ENCODE results near the gene SLC12A6.

The SLC12A6 gene

DNA sequence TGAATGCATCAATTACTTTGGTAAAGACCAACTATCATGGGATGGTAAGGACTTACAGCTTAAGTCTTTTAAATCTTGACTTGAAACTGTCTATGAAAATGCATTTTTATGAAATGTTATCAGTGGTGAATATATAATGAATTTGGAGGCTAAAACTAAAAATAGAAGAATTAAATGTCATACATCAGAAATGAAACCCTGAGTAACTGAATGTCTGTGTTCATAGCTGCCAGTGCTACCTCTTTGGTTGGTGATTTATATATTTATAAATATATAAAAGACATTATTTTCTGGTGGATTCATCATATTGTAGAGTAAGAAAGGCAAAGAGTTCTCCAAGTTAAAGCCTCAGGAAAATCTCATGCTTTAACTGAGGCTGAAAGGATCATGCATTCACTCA lies 12.2 kb downstream of the SLC12A6 start:
- no peaks in the 10 kb centered on the region for H3K36me3 ChIP-seq (ENCODE audit: control insufficient read depth in 2 of 2, insufficient read depth in 1 of 2, low read length in 2 of 2)
- H3K4me1 ChIP-seq (ENCODE audit: control insufficient read depth, insufficient read depth, low read length): no peaks in the 10 kb centered on the region
- TF ChIP-seq ZNF654 (tag by site-specific recombination; IDR thresholded peaks at IDR 0.05; ENCODE audit: low read depth) (no peak), MZF1 (tag by site-specific recombination; IDR thresholded peaks at IDR 0.05; ENCODE audit: borderline replicate concordance) (no peak), ZNF549 (tag by site-specific recombination; IDR thresholded peaks at IDR 0.05) (no peak)
- no peak overlapping the region for H3K27ac ChIP-seq (ENCODE audit: extremely low read depth, low read depth, low read length)
- no peaks in the 10 kb centered on the region for H3K9me3 ChIP-seq (ENCODE audit: control insufficient read depth, insufficient read depth, low read depth, low read length)
- CTCF ChIA-PET: interaction anchor here (0.6 kb wide), 1 partner anchor 620 kb away, joined by 3 read pairs; no protein-coding TSS in a partner anchor
- POLR2A ChIA-PET: no interaction called here
- no peak overlapping the region for H3K4me3 ChIP-seq (ENCODE audit: low read depth, low read length)

DNA sequence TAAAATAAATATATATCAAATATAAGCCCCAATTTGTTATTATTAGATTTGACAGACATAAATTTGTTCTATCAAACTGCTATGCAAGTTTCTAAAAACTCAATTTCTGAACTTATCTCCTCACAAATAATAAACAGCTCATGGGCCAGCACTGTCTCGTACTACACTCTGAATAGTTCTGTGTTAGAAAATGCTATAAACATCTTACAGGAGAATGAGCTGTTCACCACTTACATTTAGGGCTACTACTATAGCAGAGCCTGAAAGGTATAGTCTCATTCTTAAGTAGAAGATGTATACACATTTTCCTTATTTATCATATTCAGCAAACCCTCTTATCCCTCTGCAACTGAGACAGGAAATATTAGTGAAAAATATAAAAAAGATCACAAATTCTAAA lies 12.6 kb downstream of the SLC12A6 start:
- ChIA-PET POLR2A (no interaction called here), CTCF (interaction anchor here (0.6 kb wide), 1 partner anchor 620 kb away, joined by 3 read pairs; no protein-coding TSS in a partner anchor)
- Histone ChIP-seq H3K4me3 (ENCODE audit: low read depth, low read length) (no peak overlapping the region), H3K9me3 (ENCODE audit: control insufficient read depth, insufficient read depth, low read depth, low read length) (no peaks in the 10 kb centered on the region), H3K36me3 (ENCODE audit: control insufficient read depth in 2 of 2, insufficient read depth in 1 of 2, low read length in 2 of 2) (no peaks in the 10 kb centered on the region), H3K4me1 (ENCODE audit: control insufficient read depth, insufficient read depth, low read length) (no peaks in the 10 kb centered on the region), H3K27ac (ENCODE audit: extremely low read depth, low read depth, low read length) (no peak overlapping the region)
- TF ChIP-seq ZNF701 (tag by site-specific recombination; IDR thresholded peaks at IDR 0.05): no peak
- no peak for TF ChIP-seq IKZF3 (tag by site-specific recombination; IDR thresholded peaks at IDR 0.05)
- TF ChIP-seq ZNF768 (tag by site-specific recombination; IDR thresholded peaks at IDR 0.05): no peak
- no peak for TF ChIP-seq ZNF112 (tag by site-specific recombination; IDR thresholded peaks at IDR 0.05)
- no peak for TF ChIP-seq HOXD13 (CRISPR knock-in tag; IDR thresholded peaks at IDR 0.05; ENCODE audit: borderline replicate concordance)
- no peak for TF ChIP-seq SP7 (tag by site-specific recombination; IDR thresholded peaks at IDR 0.05)
- TF ChIP-seq, protein P1, sequence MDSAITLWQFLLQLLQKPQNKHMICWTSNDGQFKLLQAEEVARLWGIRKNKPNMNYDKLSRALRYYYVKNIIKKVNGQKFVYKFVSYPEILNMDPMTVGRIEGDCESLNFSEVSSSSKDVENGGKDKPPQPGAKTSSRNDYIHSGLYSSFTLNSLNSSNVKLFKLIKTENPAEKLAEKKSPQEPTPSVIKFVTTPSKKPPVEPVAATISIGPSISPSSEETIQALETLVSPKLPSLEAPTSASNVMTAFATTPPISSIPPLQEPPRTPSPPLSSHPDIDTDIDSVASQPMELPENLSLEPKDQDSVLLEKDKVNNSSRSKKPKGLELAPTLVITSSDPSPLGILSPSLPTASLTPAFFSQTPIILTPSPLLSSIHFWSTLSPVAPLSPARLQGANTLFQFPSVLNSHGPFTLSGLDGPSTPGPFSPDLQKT (IDR thresholded peaks at IDR 0.05; ENCODE audit: borderline replicate concordance, low read depth, low read length): no peak
- no peak for TF ChIP-seq ZNF623 (tag by site-specific recombination; IDR thresholded peaks at IDR 0.05)
- TF ChIP-seq GFI1B (tag by site-specific recombination; IDR thresholded peaks at IDR 0.05): no peak

DNA sequence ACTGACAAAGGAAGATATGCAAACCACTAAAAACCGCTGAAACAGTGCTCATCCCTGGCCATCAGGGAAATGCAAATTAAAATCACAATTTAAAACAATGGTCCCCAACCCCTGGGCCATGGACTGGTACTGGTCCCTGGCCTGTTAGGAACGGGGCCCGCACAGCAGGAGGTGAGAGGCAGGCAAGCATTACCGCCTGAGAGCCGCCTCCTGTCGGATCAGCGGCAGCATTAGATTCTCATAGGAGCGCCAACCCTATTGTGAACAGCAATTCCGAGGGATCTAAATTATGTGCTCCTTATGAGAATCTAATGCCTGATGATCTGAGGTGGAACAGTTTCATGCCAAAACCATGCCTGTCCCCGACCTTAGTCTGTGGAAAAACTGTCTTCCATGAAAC lies 14.4 kb downstream of the SLC12A6 start:
- no peaks in the 10 kb centered on the region for H3K36me3 ChIP-seq (ENCODE audit: control insufficient read depth in 2 of 2, insufficient read depth in 1 of 2, low read length in 2 of 2)
- TF ChIP-seq ZBTB48 (tag by site-specific recombination; IDR thresholded peaks at IDR 0.05) (no peak), OSR2 (tag by site-specific recombination; IDR thresholded peaks at IDR 0.05) (no peak), TRIM28 (IDR thresholded peaks at IDR 0.05; ENCODE audit: borderline replicate concordance, low read length) (no peak), ZNF48 (tag by site-specific recombination; IDR thresholded peaks at IDR 0.05) (no peak), ZNF544 (tag by site-specific recombination; IDR thresholded peaks at IDR 0.05) (no peak), WT1 (tag by site-specific recombination; IDR thresholded peaks at IDR 0.05) (no peak)
- TF ChIP-seq, protein P2, sequence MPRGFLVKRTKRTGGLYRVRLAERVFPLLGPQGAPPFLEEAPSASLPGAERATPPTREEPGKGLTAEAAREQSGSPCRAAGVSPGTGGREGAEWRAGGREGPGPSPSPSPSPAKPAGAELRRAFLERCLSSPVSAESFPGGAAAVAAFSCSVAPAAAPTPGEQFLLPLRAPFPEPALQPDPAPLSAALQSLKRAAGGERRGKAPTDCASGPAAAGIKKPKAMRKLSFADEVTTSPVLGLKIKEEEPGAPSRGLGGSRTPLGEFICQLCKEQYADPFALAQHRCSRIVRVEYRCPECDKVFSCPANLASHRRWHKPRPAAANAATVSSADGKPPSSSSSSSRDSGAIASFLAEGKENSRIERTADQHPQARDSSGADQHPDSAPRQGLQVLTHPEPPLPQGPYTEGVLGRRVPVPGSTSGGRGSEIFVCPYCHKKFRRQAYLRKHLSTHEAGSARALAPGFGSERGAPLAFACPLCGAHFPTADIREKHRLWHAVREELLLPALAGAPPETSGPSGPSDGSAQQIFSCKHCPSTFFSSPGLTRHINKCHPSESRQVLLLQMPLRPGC (tag by site-specific recombination; IDR thresholded peaks at IDR 0.05): no peak
- TF ChIP-seq, protein P3, sequence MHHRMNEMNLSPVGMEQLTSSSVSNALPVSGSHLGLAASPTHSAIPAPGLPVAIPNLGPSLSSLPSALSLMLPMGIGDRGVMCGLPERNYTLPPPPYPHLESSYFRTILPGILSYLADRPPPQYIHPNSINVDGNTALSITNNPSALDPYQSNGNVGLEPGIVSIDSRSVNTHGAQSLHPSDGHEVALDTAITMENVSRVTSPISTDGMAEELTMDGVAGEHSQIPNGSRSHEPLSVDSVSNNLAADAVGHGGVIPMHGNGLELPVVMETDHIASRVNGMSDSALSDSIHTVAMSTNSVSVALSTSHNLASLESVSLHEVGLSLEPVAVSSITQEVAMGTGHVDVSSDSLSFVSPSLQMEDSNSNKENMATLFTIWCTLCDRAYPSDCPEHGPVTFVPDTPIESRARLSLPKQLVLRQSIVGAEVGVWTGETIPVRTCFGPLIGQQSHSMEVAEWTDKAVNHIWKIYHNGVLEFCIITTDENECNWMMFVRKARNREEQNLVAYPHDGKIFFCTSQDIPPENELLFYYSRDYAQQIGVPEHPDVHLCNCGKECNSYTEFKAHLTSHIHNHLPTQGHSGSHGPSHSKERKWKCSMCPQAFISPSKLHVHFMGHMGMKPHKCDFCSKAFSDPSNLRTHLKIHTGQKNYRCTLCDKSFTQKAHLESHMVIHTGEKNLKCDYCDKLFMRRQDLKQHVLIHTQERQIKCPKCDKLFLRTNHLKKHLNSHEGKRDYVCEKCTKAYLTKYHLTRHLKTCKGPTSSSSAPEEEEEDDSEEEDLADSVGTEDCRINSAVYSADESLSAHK (tag by site-specific recombination; IDR thresholded peaks at IDR 0.05): no peak
- TF ChIP-seq, protein P4, sequence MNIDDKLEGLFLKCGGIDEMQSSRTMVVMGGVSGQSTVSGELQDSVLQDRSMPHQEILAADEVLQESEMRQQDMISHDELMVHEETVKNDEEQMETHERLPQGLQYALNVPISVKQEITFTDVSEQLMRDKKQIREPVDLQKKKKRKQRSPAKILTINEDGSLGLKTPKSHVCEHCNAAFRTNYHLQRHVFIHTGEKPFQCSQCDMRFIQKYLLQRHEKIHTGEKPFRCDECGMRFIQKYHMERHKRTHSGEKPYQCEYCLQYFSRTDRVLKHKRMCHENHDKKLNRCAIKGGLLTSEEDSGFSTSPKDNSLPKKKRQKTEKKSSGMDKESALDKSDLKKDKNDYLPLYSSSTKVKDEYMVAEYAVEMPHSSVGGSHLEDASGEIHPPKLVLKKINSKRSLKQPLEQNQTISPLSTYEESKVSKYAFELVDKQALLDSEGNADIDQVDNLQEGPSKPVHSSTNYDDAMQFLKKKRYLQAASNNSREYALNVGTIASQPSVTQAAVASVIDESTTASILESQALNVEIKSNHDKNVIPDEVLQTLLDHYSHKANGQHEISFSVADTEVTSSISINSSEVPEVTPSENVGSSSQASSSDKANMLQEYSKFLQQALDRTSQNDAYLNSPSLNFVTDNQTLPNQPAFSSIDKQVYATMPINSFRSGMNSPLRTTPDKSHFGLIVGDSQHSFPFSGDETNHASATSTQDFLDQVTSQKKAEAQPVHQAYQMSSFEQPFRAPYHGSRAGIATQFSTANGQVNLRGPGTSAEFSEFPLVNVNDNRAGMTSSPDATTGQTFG (tag by site-specific recombination; IDR thresholded peaks at IDR 0.05; ENCODE audit: borderline replicate concordance): no peak
- POLR2A ChIA-PET: no interaction called here
- no peak overlapping the region for H3K27ac ChIP-seq (ENCODE audit: extremely low read depth, low read depth, low read length)
- H3K9me3 ChIP-seq (ENCODE audit: control insufficient read depth, insufficient read depth, low read depth, low read length): no peaks in the 10 kb centered on the region
- CTCF ChIA-PET: no interaction called here
- H3K4me1 ChIP-seq (ENCODE audit: control insufficient read depth, insufficient read depth, low read length): no peaks in the 10 kb centered on the region
- no peak overlapping the region for H3K4me3 ChIP-seq (ENCODE audit: low read depth, low read length)
